HepG2 (cell line): Measurements from ENCODE around the gene FAHD1. TPM values are rescaled to one million over a fixed set of nuclear protein-coding genes. Genes with fewer than 3 reads are reported as not detected.

ENCODE experiments used
- KDM5B ChIP-seq: sonication (generic); formaldehyde crosslinking; IDR thresholded peaks from 2 replicates; pipeline ENCODE4 v1.4.0; 2020; ENCODE audit warnings: missing genetic modification reagents, mild to moderate bottlenecking, borderline replicate concordance
- MTF2 ChIP-seq: sonication (generic); formaldehyde crosslinking; IDR thresholded peaks from 2 replicates; pipeline ENCODE4 v1.5.0; 2020; ENCODE audit warnings: missing genetic modification reagents, borderline replicate concordance
- RBFOX2 ChIP-seq: fragments of 200-400 bp; formaldehyde crosslinking; IDR thresholded peaks from 2 replicates; pipeline ENCODE4 v1.6.1; 2017; ENCODE audit warnings: low read depth, mild to moderate bottlenecking, low read length
- RFX5 ChIP-seq: IDR thresholded peaks from 2 replicates; pipeline ENCODE4 v1.6.1; 2011; ENCODE audit warnings: low read depth, low read length, improper control_type of control experiment
- SALL2 ChIP-seq: sonication (generic); formaldehyde crosslinking; IDR thresholded peaks from 2 replicates; pipeline ENCODE4 v1.8.1; 2023; ENCODE audit warnings: mild to moderate bottlenecking, missing genetic modification reagents, inconsistent platforms
- SP2 ChIP-seq: sonication (generic); formaldehyde crosslinking; IDR thresholded peaks from 2 replicates; pipeline ENCODE4 v1.5.1; 2020; ENCODE audit warnings: mild to moderate bottlenecking, missing genetic modification reagents
- SRY ChIP-seq: sonication (generic); formaldehyde crosslinking; IDR thresholded peaks from 2 replicates; pipeline ENCODE4 v1.8.0; 2022; ENCODE audit warnings: mild to moderate bottlenecking, missing genetic modification reagents
- ZMYM3 ChIP-seq: sonication (generic); formaldehyde crosslinking; IDR thresholded peaks from 2 replicates; pipeline ENCODE4 v1.5.1; 2020; ENCODE audit warnings: mild to moderate bottlenecking, missing genetic modification reagents
- ZNF232 ChIP-seq: sonication (generic); formaldehyde crosslinking; IDR thresholded peaks from 2 replicates; pipeline ENCODE4 v1.4.0; 2020; ENCODE audit warnings: missing genetic modification reagents, borderline replicate concordance
- ZNF260 ChIP-seq: sonication (generic); formaldehyde crosslinking; IDR thresholded peaks from 2 replicates; pipeline ENCODE4 v1.4.0; 2020; ENCODE audit warnings: missing genetic modification reagents, low read depth, mild to moderate bottlenecking, borderline replicate concordance
- ZNF296 ChIP-seq: sonication (generic); formaldehyde crosslinking; conservative IDR thresholded peaks from 2 replicates; pipeline ENCODE4 v1.5.0; 2020; ENCODE audit warnings: mild to moderate bottlenecking, missing genetic modification reagents
- ZNF326 ChIP-seq: sonication (generic); formaldehyde crosslinking; IDR thresholded peaks from 2 replicates; pipeline ENCODE4 v1.4.0; 2020; ENCODE audit warnings: missing genetic modification reagents, borderline replicate concordance
- ZNF431 ChIP-seq: sonication (generic); formaldehyde crosslinking; IDR thresholded peaks from 2 replicates; pipeline ENCODE4 v1.9.0; 2022; ENCODE audit warnings: missing genetic modification reagents, low read depth, mild to moderate bottlenecking, borderline replicate concordance
- ZNF766 ChIP-seq: sonication (generic); formaldehyde crosslinking; IDR thresholded peaks from 2 replicates; pipeline ENCODE4 v1.5.0; 2020; ENCODE audit warnings: missing genetic modification reagents, borderline replicate concordance
- ZNF790 ChIP-seq: sonication (generic); formaldehyde crosslinking; IDR thresholded peaks from 2 replicates; pipeline ENCODE4 v1.8.0; 2022; ENCODE audit warnings: missing genetic modification reagents, mild to moderate bottlenecking, borderline replicate concordance
- polyA plus RNA-seq, 8 experiments: library from polyadenylated mRNA; depleted of rRNA in 3 of 8; stranded (reverse) in 7 of 8; unstranded in 1 of 8; fragments of >200 nt; fragmentation: Illumina TruSeq in 4 of 8; extraction: Trizol in 4 of 8; gene quantifications; 2 replicates each; pipeline versions ENCODE4 v1.2.1 to v1.2.3, GENCODE V29; 2011 to 2016; ENCODE audit warnings: low read depth in 4 of 8, missing spikeins in 1 of 8, mixed read lengths in 1 of 8; ENCODE audit not compliant: insufficient read depth in 1 of 8
- total RNA-seq, 5 experiments: library from RNA; depleted of rRNA; stranded (reverse); fragments of >200 nt; fragmentation: Illumina TruSeq; extraction: Trizol; gene quantifications; 2 replicates each; pipeline ENCODE4 v1.2.3, GENCODE V29; 2016; ENCODE audit warnings: low read depth in 1 of 5
- TF ChIP-seq, protein P1 (sequence below): sonication (generic); formaldehyde crosslinking; IDR thresholded peaks from 2 replicates; pipeline ENCODE4 v1.5.1; 2020; ENCODE audit warnings: missing genetic modification reagents, mild to moderate bottlenecking, borderline replicate concordance
- TF ChIP-seq, protein P2 (sequence below): sonication (generic); formaldehyde crosslinking; IDR thresholded peaks from 2 replicates; pipeline ENCODE4 v1.8.0; 2022; ENCODE audit warnings: mild to moderate bottlenecking, missing genetic modification reagents
- TF ChIP-seq, protein P3 (sequence below): sonication (generic); formaldehyde crosslinking; conservative IDR thresholded peaks from 2 replicates; pipeline ENCODE4 v1.8.1; 2023; ENCODE audit warnings: missing genetic modification reagents
- TF ChIP-seq, protein P4 (sequence below): sonication (generic); formaldehyde crosslinking; IDR thresholded peaks from 2 replicates; pipeline ENCODE4 v1.5.0; 2020; ENCODE audit warnings: missing genetic modification reagents
- TF ChIP-seq, protein P5 (sequence below): IDR thresholded peaks from 2 replicates; pipeline ENCODE4 v1.6.1; 2016; ENCODE audit warnings: mild to moderate bottlenecking, missing biosample characterization, missing genetic modification reagents
- TF ChIP-seq, protein P6 (sequence below): sonication (generic); formaldehyde crosslinking; IDR thresholded peaks from 2 replicates; pipeline ENCODE4 v1.4.0; 2020; ENCODE audit warnings: mild to moderate bottlenecking, missing genetic modification reagents

The FAHD1 gene
- total and polyA plus RNA-seq, 2 of the 13 experiments (the other 11 are each of a cell fraction or from before 2014, with no cell fraction given) = 39.0 to 45.3 TPM

DNA sequence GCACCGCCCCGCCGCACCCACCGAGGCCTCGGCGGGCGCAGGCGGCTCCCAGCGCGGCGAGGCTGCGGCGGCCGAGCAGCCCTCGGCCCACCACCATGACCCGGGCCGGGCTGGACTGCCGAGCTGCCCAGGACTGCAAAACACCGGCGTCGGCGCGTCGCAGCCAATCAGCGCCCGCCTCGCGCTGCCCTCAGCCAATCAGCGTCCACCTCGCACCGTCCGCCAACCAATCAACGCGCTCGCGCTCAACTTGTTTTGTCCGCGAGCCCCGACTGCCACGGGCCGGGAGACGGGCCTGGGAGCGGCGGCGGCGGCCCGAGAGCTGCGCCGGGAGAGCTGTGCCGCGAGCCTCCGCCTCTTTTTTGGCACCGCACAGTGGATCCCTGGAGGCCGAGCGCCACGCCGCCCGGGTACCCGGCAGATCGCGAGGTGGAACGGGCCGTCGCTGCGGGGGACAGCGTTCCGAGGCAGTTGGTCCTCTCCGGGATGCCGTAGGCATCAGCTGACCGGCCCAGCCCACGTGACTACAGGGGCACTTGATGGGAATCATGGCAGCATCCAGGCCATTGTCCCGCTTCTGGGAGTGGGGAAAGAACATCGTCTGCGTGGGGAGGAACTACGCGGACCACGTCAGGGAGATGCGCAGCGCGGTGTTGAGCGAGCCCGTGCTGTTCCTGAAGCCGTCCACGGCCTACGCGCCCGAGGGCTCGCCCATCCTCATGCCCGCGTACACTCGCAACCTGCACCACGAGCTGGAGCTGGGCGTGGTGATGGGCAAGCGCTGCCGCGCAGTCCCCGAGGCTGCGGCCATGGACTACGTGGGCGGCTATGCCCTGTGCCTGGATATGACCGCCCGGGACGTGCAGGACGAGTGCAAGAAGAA lies at the start of gene FAHD1, which contains the start of gene HAGH (continued):
- TF ChIP-seq, protein P1, sequence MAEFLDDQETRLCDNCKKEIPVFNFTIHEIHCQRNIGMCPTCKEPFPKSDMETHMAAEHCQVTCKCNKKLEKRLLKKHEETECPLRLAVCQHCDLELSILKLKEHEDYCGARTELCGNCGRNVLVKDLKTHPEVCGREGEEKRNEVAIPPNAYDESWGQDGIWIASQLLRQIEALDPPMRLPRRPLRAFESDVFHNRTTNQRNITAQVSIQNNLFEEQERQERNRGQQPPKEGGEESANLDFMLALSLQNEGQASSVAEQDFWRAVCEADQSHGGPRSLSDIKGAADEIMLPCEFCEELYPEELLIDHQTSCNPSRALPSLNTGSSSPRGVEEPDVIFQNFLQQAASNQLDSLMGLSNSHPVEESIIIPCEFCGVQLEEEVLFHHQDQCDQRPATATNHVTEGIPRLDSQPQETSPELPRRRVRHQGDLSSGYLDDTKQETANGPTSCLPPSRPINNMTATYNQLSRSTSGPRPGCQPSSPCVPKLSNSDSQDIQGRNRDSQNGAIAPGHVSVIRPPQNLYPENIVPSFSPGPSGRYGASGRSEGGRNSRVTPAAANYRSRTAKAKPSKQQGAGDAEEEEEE = no peak
- peak; percentile 94 for TF ChIP-seq MTF2
- TF ChIP-seq, protein P2, sequence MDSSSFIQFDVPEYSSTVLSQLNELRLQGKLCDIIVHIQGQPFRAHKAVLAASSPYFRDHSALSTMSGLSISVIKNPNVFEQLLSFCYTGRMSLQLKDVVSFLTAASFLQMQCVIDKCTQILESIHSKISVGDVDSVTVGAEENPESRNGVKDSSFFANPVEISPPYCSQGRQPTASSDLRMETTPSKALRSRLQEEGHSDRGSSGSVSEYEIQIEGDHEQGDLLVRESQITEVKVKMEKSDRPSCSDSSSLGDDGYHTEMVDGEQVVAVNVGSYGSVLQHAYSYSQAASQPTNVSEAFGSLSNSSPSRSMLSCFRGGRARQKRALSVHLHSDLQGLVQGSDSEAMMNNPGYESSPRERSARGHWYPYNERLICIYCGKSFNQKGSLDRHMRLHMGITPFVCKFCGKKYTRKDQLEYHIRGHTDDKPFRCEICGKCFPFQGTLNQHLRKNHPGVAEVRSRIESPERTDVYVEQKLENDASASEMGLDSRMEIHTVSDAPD = no peak
- TF ChIP-seq SALL2 (CRISPR knock-in tag) = peak; percentile 88
- TF ChIP-seq, protein P3, sequence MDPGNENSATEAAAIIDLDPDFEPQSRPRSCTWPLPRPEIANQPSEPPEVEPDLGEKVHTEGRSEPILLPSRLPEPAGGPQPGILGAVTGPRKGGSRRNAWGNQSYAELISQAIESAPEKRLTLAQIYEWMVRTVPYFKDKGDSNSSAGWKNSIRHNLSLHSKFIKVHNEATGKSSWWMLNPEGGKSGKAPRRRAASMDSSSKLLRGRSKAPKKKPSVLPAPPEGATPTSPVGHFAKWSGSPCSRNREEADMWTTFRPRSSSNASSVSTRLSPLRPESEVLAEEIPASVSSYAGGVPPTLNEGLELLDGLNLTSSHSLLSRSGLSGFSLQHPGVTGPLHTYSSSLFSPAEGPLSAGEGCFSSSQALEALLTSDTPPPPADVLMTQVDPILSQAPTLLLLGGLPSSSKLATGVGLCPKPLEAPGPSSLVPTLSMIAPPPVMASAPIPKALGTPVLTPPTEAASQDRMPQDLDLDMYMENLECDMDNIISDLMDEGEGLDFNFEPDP (CRISPR knock-in tag) = 0 out of 2 replicates have a peak, but pooled peaks have one; percentile 86
- TF ChIP-seq ZNF790 (CRISPR knock-in tag) = no peak; the same call in 1 of the 2 replicates
- TF ChIP-seq, protein P4, sequence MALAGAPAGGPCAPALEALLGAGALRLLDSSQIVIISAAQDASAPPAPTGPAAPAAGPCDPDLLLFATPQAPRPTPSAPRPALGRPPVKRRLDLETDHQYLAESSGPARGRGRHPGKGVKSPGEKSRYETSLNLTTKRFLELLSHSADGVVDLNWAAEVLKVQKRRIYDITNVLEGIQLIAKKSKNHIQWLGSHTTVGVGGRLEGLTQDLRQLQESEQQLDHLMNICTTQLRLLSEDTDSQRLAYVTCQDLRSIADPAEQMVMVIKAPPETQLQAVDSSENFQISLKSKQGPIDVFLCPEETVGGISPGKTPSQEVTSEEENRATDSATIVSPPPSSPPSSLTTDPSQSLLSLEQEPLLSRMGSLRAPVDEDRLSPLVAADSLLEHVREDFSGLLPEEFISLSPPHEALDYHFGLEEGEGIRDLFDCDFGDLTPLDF = peak; percentile 59; the same call in 1 of the 2 replicates
- peak; percentile 73; the same call in 1 of the 2 replicates for TF ChIP-seq ZNF296
- TF ChIP-seq ZNF766 = peak; percentile 90; the same call in 1 of the 2 replicates
- peak; percentile 81; the same call in 1 of the 2 replicates for TF ChIP-seq SRY (CRISPR knock-in tag)
- TF ChIP-seq RFX5 = peak; percentile 84
- peak; percentile 97 for TF ChIP-seq KDM5B (CRISPR knock-in tag)
- peak; percentile 82; the same call in 1 of the 2 replicates for TF ChIP-seq ZNF232 (CRISPR knock-in tag)
- TF ChIP-seq, protein P5, sequence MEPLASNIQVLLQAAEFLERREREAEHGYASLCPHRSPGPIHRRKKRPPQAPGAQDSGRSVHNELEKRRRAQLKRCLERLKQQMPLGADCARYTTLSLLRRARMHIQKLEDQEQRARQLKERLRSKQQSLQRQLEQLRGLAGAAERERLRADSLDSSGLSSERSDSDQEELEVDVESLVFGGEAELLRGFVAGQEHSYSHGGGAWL = peak; percentile 94; the same call in 1 of the 2 replicates
- TF ChIP-seq ZNF431 (CRISPR knock-in tag) = no peak
- peak; percentile 94 for TF ChIP-seq RBFOX2
- peak; percentile 85 for TF ChIP-seq SP2 (CRISPR knock-in tag)
- TF ChIP-seq ZNF260 (CRISPR knock-in tag) = no peak
- TF ChIP-seq ZNF326 = no peak
- TF ChIP-seq, protein P6, sequence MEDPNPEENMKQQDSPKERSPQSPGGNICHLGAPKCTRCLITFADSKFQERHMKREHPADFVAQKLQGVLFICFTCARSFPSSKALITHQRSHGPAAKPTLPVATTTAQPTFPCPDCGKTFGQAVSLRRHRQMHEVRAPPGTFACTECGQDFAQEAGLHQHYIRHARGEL (CRISPR knock-in tag) = no peak
- peak; percentile 55 for TF ChIP-seq ZMYM3 (CRISPR knock-in tag)
